ENCODE data around the gene OSR1.
"Not testable (repeated sequence)": the region's sequence is repeated elsewhere in the genome, so short reads cannot be mapped to it uniquely, and the experiment has no call there.

The OSR1 gene

GRCh38 chr2:19330436-19330835 lies 28.0 kb downstream of the OSR1 start:
- no peak for DNase-seq

DNA sequence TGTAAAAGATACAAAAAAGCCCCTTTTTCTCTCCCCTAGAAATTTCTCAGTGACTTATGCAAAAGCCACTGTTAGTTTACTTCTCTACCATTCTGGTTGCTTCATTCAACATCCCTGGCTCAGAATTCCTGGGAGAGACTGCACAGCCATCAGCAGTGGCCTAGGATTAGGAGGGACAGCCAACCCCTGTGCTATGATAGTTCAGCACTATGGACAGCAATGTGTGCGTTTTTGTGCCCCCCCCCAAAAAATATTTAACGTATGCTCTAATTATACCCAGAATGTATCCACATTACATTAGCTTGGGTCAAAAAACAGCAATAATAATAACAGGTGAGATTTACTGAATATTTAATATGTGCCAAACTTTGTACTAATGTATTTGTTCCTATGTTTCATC lies 29.0 kb downstream of the OSR1 start:
- no peak for DNase-seq

DNA sequence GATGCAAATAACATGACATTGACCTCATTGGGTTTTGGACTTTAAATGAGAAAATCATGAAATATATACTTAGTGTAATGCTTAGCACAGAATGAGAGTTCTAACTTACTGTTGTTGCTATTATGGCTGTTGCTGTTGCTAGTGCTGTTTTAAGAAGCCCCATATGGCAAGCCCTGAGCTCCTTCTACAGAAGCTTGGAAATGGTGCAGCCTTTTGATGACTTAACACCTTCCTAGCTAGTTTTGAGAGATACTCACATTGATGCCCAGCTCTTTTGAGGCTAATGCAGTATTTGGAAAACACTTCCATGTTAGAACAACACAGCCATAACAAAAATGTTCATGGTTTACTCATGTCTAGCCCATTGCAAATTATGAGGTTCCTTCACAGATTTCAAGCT lies 30.9 kb downstream of the OSR1 start:
- DNase-seq = no peak

GRCh38 chr2:19321946-19322345 lies 36.5 kb downstream of the OSR1 start:
- no peak for DNase-seq

DNA sequence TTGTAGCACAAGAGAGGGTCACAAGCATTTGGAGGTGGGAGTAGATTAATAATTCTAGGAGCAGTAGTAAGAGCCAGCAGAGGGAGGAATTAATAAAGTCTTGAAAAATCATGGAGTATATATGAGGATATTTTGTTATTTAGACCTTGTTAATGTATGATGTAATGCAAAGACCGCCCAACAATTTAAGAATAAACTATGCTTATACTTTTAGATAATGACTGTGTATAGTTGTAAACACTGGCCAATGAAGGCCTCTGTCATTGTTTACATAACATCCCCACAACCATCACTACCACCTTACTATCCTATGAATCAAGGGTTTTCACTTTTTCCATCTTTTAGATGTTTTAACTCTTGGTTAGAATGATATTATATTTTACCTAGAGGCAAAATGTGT lies 37.6 kb downstream of the OSR1 start:
- DNase-seq = no peak

DNA sequence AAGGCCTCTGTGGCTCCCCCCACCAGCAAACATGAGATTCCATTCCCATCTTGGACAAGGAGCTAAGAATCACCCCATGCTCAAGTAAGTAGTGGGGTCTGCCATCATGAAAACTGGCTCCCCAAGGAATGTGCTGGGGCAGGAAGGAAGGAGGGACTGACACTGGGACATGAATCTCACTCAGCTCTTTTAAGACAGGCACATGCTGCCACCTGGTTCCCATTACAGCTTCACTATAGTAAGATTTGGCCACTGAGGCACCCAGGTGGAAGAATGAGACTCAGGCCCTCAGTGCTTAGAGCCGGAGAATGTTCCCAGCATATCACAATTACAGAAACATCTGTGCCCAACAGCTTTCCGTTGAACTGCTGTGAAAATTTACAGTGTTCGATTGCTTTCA lies 38.7 kb downstream of the OSR1 start:
- no peak for DNase-seq

- DNase-seq = no peak
These were observed 39.4 kb downstream of the OSR1 start for GRCh38 chr2:19319064-19319463.

- no peak for DNase-seq
These were observed 44.9 kb downstream of the OSR1 start for GRCh38 chr2:19313553-19313952.

DNA sequence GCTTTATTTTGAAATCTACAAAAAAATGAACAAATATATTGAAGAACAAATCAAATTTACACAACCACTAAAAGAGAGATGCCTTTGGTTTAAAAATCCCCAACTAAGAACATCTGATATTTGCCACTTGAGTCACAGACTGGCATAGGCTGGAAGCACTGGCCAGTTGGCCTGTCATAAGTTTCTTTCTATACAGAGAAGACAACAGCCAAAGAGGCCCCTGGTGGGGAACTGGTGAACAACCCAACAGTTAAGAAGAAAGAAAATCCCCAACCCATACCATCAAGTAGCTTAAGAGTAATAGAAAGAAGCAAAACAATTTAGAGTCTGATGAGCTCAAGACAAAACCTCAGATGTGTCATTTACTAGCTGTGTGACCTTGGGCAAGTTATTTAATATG lies 45.5 kb downstream of the OSR1 start:
- no peak for DNase-seq

- not testable (repeated sequence) for DNase-seq
These were observed 52.4 kb downstream of the OSR1 start for GRCh38 chr2:19306065-19306464.

GRCh38 chr2:19305400-19306055 lies 52.9 kb downstream of the OSR1 start:
- DNase-seq = not testable (repeated sequence)

DNA sequence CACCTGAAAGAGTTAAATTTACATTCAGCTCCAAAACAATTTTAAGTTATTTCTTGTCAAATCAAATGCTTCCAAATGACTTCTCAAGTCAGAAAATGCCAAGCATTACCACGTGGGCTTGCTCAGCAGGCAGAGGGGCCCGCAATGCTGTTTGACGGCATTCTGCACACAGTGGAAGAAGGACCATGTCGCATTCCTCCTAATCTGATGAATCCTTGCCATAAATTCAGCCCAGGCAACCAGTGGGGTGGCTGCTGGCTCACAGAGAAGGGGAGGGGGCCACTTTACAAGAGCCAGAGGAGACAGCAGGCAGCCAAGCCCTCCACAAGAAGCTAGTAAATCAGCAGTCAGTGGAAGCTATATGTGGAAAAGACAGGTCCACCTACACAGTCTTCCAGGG lies 56.7 kb downstream of the OSR1 start:
- DNase-seq = no peak

Data from DMS79 (cell line).